ENCODE data around the gene MAP3K10. TPM values are rescaled to one million over a fixed set of nuclear protein-coding genes. Genes with fewer than 3 reads are reported as not detected.

MAP3K10 gene
- total and polyA plus RNA-seq, 4 donors: 7.0 to 28.8 (median 20.5) TPM

- H3K27me3 ChIP-seq (ENCODE audit: control insufficient read depth in 1 of 2, insufficient read depth in 2 of 2, low read length in 1 of 2): no peaks in the 10 kb centered on the region
- H3K27ac ChIP-seq (ENCODE audit: low read depth in 1 of 2, low read length in 2 of 2): no peak overlapping the region
- no peaks in the 10 kb centered on the region for H3K4me1 ChIP-seq (ENCODE audit: control insufficient read depth in 1 of 2, insufficient read depth in 2 of 2, low read length in 2 of 2)
- WGBS, 2 donors: 93 to 94% methylated on average over 16 of the region's 16 CpGs
- intact Hi-C loops (cut with DNase I): no loop called here
- no peak for ATAC-seq (ENCODE audit: low FRiP score)
- DNase-seq: no peak
- no peaks in the 10 kb centered on the region for H3K9me3 ChIP-seq (ENCODE audit: control insufficient read depth, low read length)
- no peak overlapping the region for H3K4me3 ChIP-seq (ENCODE audit: low read length in 2 of 2)
- peaks cover 0 to 4% of the 10 kb centered on the region in 2 donors for H3K36me3 ChIP-seq (ENCODE audit: control insufficient read depth in 1 of 2, insufficient read depth in 2 of 2, low read length in 1 of 2)
Measured at GRCh38 chr19:40254714-40255418, 63.6 kb downstream of the MAP3K10 start.

GRCh38 chr19:40255619-40256166 lies 64.5 kb downstream of the MAP3K10 start:
- Histone ChIP-seq H3K9me3 (ENCODE audit: control insufficient read depth, low read length) (no peaks in the 10 kb centered on the region), H3K4me3 (ENCODE audit: low read length in 2 of 2) (no peak overlapping the region), H3K36me3 (ENCODE audit: control insufficient read depth in 1 of 2, insufficient read depth in 2 of 2, low read length in 1 of 2) (peaks cover 0 to 4% of the 10 kb centered on the region in 2 donors), H3K4me1 (ENCODE audit: control insufficient read depth in 1 of 2, insufficient read depth in 2 of 2, low read length in 2 of 2) (no peaks in the 10 kb centered on the region), H3K27me3 (ENCODE audit: control insufficient read depth in 1 of 2, insufficient read depth in 2 of 2, low read length in 1 of 2) (no peaks in the 10 kb centered on the region), H3K27ac (ENCODE audit: low read depth in 1 of 2, low read length in 2 of 2) (no peak overlapping the region)
- no peak for DNase-seq
- 90 to 95% methylated on average over 3 of the region's 3 CpGs for WGBS, 2 donors
- intact Hi-C loops (cut with DNase I): no loop called here
- no peak for ATAC-seq (ENCODE audit: low FRiP score)

- H3K4me3 ChIP-seq (ENCODE audit: low read length in 2 of 2): no peak overlapping the region
- ATAC-seq (ENCODE audit: low FRiP score): no peak
- peaks cover 0 to 4% of the 10 kb centered on the region in 2 donors for H3K36me3 ChIP-seq (ENCODE audit: control insufficient read depth in 1 of 2, insufficient read depth in 2 of 2, low read length in 1 of 2)
- 89 to 90% methylated on average over 7 to 8 of the region's 8 CpGs for WGBS, 2 donors
- H3K27ac ChIP-seq (ENCODE audit: low read depth in 1 of 2, low read length in 2 of 2): no peak overlapping the region
- H3K27me3 ChIP-seq (ENCODE audit: control insufficient read depth in 1 of 2, insufficient read depth in 2 of 2, low read length in 1 of 2): no peaks in the 10 kb centered on the region
- DNase-seq: no peak
- no peaks in the 10 kb centered on the region for H3K9me3 ChIP-seq (ENCODE audit: control insufficient read depth, low read length)
- intact Hi-C loops (cut with DNase I): no loop called here
- no peaks in the 10 kb centered on the region for H3K4me1 ChIP-seq (ENCODE audit: control insufficient read depth in 1 of 2, insufficient read depth in 2 of 2, low read length in 2 of 2)
Measured at GRCh38 chr19:40256512-40256911, 65.3 kb downstream of the MAP3K10 start.

GRCh38 chr19:40257096-40257517 lies 65.9 kb downstream of the MAP3K10 start:
- Histone ChIP-seq H3K9me3 (ENCODE audit: control insufficient read depth, low read length) (no peaks in the 10 kb centered on the region), H3K27me3 (ENCODE audit: control insufficient read depth in 1 of 2, insufficient read depth in 2 of 2, low read length in 1 of 2) (no peaks in the 10 kb centered on the region), H3K4me1 (ENCODE audit: control insufficient read depth in 1 of 2, insufficient read depth in 2 of 2, low read length in 2 of 2) (no peaks in the 10 kb centered on the region), H3K4me3 (ENCODE audit: low read length in 2 of 2) (no peak overlapping the region), H3K36me3 (ENCODE audit: control insufficient read depth in 1 of 2, insufficient read depth in 2 of 2, low read length in 1 of 2) (peaks cover 0 to 4% of the 10 kb centered on the region in 2 donors), H3K27ac (ENCODE audit: low read depth in 1 of 2, low read length in 2 of 2) (no peak overlapping the region)
- ATAC-seq (ENCODE audit: low FRiP score) (peak; percentile 40), DNase-seq (no peak)
- 73 to 77% methylated on average over 9 of the region's 9 CpGs for WGBS, 2 donors
- intact Hi-C loops (cut with DNase I): no loop called here

GRCh38 chr19:40261631-40262030 lies 70.4 kb downstream of the MAP3K10 start:
- H3K4me3 ChIP-seq (ENCODE audit: low read length in 2 of 2): no peak overlapping the region
- H3K9me3 ChIP-seq (ENCODE audit: control insufficient read depth, low read length): no peaks in the 10 kb centered on the region
- ATAC-seq (ENCODE audit: low FRiP score): no peak
- no peaks in the 10 kb centered on the region for H3K4me1 ChIP-seq (ENCODE audit: control insufficient read depth in 1 of 2, insufficient read depth in 2 of 2, low read length in 2 of 2)
- no peak for DNase-seq
- H3K27me3 ChIP-seq (ENCODE audit: control insufficient read depth in 1 of 2, insufficient read depth in 2 of 2, low read length in 1 of 2): no peaks in the 10 kb centered on the region
- H3K27ac ChIP-seq (ENCODE audit: low read depth in 1 of 2, low read length in 2 of 2): no peak overlapping the region
- H3K36me3 ChIP-seq (ENCODE audit: control insufficient read depth in 1 of 2, insufficient read depth in 2 of 2, low read length in 1 of 2): no peaks in the 10 kb centered on the region
- WGBS, 2 donors: 88% methylated on average over 8 of the region's 8 CpGs
- intact Hi-C loops (cut with DNase I): no loop called here

GRCh38 chr19:40262422-40262821 lies 71.2 kb downstream of the MAP3K10 start:
- Histone ChIP-seq H3K27me3 (ENCODE audit: control insufficient read depth in 1 of 2, insufficient read depth in 2 of 2, low read length in 1 of 2) (no peaks in the 10 kb centered on the region), H3K9me3 (ENCODE audit: control insufficient read depth, low read length) (no peaks in the 10 kb centered on the region), H3K4me3 (ENCODE audit: low read length in 2 of 2) (no peak overlapping the region), H3K4me1 (ENCODE audit: control insufficient read depth in 1 of 2, insufficient read depth in 2 of 2, low read length in 2 of 2) (no peaks in the 10 kb centered on the region), H3K36me3 (ENCODE audit: control insufficient read depth in 1 of 2, insufficient read depth in 2 of 2, low read length in 1 of 2) (no peaks in the 10 kb centered on the region), H3K27ac (ENCODE audit: low read depth in 1 of 2, low read length in 2 of 2) (no peak overlapping the region)
- DNase-seq (no peak), ATAC-seq (ENCODE audit: low FRiP score) (no peak)
- 89 to 95% methylated on average over 3 of the region's 3 CpGs for WGBS, 2 donors
- intact Hi-C loops (cut with DNase I): no loop called here

- no peaks in the 10 kb centered on the region for H3K4me1 ChIP-seq (ENCODE audit: control insufficient read depth in 1 of 2, insufficient read depth in 2 of 2, low read length in 2 of 2)
- no peaks in the 10 kb centered on the region for H3K36me3 ChIP-seq (ENCODE audit: control insufficient read depth in 1 of 2, insufficient read depth in 2 of 2, low read length in 1 of 2)
- H3K4me3 ChIP-seq (ENCODE audit: low read length in 2 of 2): no peak overlapping the region
- H3K9me3 ChIP-seq (ENCODE audit: control insufficient read depth, low read length): no peaks in the 10 kb centered on the region
- no peak for DNase-seq
- no peaks in the 10 kb centered on the region for H3K27me3 ChIP-seq (ENCODE audit: control insufficient read depth in 1 of 2, insufficient read depth in 2 of 2, low read length in 1 of 2)
- WGBS, 2 donors: 92% methylated on average over 24 of the region's 24 CpGs
- H3K27ac ChIP-seq (ENCODE audit: low read depth in 1 of 2, low read length in 2 of 2): no peak overlapping the region
- no peak for ATAC-seq (ENCODE audit: low FRiP score)
- intact Hi-C loops (cut with DNase I): no loop called here
Measured at GRCh38 chr19:40263440-40264313, 72.5 kb downstream of the MAP3K10 start.

GRCh38 chr19:40264314-40265054 lies 73.3 kb downstream of the MAP3K10 start:
- Histone ChIP-seq H3K27ac (ENCODE audit: low read depth in 1 of 2, low read length in 2 of 2) (no peak overlapping the region), H3K9me3 (ENCODE audit: control insufficient read depth, low read length) (no peaks in the 10 kb centered on the region), H3K27me3 (ENCODE audit: control insufficient read depth in 1 of 2, insufficient read depth in 2 of 2, low read length in 1 of 2) (no peaks in the 10 kb centered on the region), H3K4me1 (ENCODE audit: control insufficient read depth in 1 of 2, insufficient read depth in 2 of 2, low read length in 2 of 2) (no peaks in the 10 kb centered on the region), H3K4me3 (ENCODE audit: low read length in 2 of 2) (no peak overlapping the region), H3K36me3 (ENCODE audit: control insufficient read depth in 1 of 2, insufficient read depth in 2 of 2, low read length in 1 of 2) (no peaks in the 10 kb centered on the region)
- WGBS, 2 donors: 84 to 90% methylated on average over 19 of the region's 19 CpGs
- DNase-seq (no peak), ATAC-seq (ENCODE audit: low FRiP score) (no peak)
- intact Hi-C loops (cut with DNase I): no loop called here
